Stimulated activated CD8-positive, alpha-beta memory T cell treated with anti-CD3 and anti-CD28 coated beads, Interleukin-2, amount 100 ng/mL, for 1 hour (primary cell): Measurements from ENCODE around the gene DNLZ.

Experiments used
- DNase-seq, 2 donors: peaks; one replicate each; pipeline ENCODE4 v3.0.0-alpha.2; 2020; ENCODE audit warnings: low read depth in 2 of 2

DNLZ gene

DNA sequence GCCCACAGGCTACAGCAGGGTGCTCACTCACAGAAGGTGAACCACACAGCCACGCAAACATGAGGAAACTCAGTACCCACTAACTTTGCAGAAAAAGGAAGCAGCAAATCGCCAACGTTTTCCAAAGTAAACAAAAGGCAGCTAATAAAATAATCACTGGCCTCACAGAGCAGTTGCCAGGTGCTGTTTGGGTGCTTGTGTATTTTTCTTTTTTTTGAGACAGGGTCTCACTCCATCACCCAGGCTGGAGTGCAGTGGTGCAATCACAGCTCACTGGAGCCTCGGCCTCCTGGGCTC lies 32.6 kb upstream of the DNLZ start:
- DNase-seq = no peak

DNA sequence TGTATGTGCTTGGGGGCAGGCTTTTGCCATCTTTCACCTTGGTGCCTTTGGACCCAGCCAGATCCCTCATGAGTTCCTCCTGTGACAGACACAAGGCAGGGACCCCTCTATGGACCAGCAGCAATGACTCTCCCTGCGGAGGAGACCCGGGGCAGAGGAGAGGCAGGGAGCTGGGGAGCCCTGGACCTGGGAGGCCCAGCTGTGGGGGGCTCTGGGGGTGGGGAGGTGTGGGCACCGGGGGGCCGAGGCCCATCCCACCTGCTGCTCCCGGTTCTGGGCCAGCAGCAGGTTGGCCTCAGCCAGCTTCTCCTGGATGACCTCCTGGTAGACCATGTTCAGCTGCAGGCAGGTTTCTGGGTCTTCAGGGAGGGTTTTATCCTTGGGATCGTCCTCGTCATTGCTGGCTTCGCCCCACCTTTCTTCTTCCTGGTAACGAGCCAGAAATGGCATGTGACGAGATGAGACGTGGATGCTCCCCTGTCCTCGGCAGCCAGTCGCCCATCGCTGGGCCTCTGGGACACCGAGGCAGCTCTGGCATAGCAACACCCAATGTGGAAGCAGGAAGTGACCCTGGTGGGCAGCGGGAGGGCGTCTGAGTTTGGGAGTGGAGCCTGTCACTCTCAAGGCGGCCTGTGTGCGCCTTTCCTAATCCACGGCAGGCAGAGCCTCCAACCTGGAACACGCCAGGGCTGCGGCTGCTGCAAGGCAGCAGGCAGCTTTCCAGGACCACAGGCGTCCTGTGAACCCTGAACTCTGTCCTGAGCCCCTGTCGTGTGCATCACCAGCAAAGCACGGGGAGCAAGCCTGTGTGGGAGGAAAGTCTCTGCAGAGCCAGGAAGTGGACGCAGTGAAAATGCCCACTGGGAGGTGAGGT lies 32.0 kb upstream of the DNLZ start:
- no peak for DNase-seq

DNA sequence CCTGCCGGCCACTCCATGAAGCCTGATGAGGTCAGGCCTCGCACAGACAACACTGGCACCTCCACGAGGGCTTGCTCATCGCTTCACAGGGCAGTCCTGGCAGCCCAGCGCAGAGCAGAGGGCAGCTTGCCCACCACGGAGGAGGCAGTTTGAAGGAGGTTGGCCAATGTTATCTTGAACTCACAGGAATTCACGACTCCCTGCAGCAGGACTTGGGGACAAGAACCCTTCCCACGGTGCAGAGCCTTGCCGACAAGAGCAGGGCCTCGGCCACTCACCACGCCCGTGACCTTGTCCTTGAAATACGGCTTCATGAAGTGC lies 31.4 kb upstream of the DNLZ start:
- no peak for DNase-seq

DNA sequence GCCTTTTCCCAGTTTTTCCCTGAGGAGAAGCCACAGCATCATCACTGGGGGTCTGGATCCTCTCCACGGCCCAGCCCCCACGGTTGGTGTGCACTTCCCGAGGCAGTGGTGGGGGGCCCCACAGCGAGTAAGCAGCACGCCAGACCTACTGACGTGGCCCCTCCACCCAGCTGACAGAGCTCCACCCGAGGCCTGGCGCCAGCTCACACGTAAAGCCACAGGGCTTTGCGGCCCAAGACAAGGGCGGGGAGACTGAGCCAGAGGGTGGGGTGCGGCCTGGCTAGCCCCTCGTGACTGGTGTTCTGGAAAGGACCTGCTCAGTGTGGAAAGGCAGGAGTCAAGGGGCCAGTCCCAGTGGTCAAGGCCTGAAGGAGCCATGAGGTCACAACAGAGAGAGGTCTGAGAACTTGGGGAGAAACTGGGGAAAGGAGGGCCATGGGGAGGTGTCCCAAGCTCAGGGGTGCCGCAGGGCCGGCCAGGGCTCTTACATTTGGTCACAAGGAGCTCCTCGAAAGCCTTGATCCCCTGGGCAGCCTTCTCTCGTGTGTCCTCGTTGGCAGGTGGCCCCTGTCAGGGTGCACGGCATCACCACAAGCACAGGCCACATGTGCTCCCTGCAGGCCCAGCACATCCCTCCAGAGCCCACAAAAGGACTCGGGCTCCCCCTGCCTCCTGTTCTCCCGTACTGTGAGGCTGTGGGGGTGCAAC lies 30.9 kb upstream of the DNLZ start:
- no peak for DNase-seq

DNA sequence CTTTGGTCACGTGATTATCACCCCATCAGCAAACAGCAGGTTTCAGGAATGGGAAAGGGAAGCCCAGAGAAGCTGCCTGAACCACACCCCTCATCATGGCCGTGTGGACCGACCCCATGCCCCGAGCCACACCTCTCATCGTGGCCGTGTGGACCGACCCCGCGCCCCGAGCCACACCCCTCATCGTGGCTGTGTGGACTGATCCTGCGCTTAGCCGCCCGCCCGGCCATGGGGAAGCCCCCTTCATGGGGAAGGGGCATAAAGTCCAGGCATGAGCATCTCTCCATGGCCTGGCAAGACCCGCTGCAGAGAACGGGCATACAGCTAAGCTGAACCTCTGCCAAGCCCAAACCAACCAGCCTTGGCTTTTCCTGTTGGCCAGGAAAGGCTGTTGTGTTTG lies 30.0 kb upstream of the DNLZ start:
- DNase-seq = no peak

DNA sequence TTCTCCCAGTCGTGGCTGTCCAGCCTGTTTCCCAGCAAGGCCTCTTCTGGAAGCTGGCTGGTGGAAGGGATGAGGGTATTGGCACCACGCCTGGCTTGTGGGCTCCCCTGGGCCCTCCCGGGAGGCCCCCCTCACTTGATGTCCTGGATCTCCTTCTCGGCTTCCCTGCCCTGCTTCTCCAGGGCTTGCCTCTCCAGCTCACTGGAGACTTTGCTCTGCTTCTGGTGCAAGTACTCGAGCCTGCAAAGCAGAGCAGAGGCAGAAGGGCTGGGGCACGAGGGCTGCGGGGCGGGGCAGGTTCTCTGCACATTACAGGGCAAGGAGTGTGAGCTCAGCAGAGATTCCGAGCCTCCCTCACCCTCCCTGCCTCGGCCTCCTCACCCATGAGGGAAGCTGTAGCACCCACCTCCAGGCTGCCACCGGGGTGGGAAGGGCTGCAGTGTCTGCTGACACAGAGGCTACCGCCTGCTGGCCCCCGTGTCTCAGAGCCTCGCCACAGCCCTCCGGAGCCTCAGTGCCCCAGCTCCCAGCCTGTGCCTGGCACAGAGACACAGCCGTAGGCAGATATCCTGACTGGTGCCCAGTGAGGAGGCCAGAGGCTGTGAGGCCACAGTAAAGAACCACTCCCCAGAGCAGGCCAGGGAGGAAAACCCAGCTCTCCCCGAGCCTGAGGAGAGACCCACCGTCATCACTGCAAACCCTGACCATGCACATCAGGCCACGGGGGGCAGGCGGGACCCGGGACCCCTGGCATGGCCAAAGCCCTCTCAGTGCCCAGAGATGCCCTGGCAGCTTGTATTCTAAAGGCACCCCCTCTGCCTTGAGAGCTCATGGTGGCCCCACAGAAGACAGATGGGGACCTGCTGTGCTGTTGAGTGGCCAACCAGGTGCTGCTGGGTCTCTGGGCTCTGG lies 29.2 kb upstream of the DNLZ start:
- DNase-seq = no peak

DNA sequence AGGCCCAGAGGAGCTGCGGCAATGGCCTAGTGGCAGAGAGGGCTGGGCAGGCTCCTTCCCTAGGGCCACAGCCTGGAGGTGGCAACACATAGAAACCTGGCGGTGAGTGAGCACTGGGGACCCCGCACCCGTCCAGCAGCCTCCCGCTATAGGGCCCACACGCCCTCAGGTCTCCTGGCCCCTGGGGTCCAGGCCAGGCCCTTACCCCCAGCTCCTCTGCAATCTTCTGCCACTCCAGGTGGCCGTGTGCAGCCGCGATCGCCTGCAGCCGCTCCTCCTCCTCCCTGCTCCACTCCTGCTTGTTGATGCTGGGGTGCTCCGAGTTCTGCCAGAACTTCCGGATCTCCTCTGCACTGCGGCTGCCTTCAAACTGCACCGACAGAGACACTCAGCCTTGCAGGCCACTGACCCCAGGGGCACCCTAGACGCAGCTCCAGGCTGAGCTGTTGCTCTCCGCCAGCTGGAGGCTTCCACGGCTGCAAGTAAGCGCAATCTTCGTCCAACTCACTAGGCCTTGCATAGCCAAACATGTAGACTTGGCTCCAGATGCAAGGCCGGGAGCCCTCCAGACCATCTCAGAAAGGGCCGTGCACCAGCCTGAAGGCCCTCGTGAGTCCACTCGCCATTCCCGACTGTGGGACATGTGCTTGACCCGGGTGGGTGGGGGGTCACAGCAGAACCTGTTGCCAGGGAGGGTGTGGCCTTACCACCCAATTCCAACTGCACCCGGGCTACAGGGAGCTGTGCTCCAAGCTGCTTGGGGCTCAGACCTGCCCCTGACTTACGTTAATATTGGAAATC lies 28.4 kb upstream of the DNLZ start:
- no peak for DNase-seq

DNA sequence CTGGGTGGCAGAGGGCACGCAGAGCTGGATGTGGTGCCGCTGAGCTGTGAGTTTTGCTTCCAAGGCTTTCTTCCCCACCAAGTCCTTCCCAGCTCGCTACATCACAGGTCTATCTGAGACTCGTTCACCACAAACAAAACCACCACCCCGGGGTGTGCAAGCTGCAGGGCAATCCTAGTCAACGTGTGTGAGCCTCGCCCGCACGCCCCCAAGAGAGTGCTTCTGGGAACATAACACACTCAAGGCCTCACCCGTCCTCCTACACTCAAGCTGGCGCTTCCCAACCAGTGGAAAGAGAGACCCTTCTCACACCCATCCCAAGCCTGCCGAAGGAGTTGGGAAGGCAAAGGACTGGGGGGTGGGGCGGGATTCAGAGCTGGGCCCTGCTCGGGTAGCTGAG lies 25.9 kb upstream of the DNLZ start:
- no peak for DNase-seq

DNA sequence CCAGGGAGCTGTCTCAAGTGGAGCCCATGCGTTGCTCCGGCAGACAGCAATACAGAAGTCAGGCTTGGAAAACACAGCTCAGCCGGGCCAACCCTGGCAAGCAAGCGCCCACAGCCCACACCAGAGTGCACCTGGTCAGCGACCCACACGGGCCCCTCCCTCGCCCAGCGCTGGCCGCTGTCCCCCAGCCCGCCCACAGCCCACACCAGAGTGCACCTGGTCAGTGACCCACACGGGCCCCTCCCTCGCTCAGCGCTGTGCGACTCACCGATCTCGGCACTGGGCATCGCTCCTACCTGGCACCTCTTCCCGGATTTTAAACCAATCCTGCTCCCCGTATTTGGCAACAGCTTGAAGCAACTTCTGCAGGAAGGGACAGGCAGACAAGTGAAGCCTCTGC lies 23.7 kb upstream of the DNLZ start:
- no peak for DNase-seq

DNA sequence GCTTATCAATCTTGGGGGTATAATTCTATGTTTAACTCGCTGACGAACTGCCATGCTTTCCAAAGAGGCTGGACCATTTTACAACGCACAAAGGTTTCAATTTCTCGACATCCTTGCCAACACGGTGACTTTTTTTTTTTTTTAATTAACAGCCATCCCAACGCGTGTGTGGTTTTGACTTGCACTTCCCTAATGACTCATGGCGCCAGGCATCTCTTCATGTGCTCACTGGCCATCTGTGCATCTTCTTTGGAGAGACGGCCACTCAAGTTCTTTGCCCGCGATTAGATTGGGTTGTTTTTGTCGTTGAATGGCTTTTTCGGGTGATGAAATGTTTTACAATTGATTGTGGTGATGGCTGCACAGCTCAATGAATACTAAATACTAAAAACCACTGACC lies 22.5 kb upstream of the DNLZ start:
- no peak for DNase-seq

DNA sequence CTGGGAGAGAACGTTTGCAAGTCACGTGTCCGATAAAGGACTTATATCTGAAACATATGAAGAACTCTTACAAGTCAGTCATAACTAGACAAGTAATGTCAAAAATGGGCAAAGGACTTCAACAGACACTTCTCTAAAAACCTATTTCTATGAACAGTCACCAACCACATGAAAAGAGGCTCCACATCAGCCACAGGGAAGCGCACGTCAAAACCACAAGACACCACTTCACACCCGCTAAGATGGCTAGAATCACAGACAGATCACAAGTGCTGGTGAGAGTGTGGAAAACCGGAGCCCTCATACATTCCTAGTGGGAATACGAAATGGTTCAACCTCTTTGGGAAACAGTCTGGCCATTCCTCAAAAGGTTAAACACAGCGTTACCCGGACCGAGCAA lies 21.5 kb upstream of the DNLZ start:
- no peak for DNase-seq

DNA sequence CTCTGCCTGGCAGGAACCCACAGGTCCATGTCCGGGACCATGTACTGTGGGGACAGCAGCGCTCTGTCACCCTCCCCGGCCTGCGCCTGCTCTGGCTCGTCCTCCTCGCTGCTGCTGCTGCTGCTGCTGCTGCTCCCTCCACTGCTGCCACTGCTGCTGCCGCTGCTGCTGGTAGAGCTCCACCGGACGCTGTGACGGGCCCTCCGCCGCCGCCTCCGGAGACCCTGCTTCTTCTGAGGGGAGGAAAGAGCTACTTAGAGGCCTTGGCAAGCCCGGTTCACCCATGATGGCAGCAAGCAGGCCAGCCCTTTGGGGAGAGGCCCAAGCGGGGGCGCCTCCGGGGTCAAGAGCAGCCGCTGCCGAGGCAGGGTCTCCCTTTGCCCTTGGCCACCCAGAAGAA lies 19.9 kb upstream of the DNLZ start:
- DNase-seq = no peak

DNA sequence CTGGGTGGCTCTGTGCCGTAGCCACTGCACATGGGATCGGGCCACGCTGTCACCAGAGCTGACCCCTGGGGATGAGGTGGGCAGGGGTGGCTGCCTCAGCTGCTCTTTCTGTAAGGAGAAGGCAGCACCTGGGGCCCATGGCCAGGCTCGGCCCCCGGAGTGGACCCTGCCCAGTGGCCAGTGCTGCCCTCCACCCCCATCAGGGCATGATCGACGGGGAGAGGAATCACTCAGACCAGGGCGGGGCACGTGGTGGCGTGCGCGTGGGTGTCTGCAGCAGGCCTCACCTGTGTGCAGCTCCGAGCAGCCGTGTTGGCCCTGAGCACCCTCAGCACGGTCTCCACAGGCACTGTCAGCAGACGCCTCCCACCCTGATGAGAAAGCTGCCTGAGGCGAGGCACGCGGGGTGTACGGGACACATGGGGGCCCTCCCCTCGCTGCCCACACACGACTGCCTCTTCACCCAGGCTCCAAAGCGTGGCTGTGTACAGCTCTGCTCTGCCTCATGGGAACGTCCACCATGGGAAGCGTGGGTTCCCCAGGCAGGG lies 18.5 kb upstream of the DNLZ start:
- DNase-seq = no peak

DNA sequence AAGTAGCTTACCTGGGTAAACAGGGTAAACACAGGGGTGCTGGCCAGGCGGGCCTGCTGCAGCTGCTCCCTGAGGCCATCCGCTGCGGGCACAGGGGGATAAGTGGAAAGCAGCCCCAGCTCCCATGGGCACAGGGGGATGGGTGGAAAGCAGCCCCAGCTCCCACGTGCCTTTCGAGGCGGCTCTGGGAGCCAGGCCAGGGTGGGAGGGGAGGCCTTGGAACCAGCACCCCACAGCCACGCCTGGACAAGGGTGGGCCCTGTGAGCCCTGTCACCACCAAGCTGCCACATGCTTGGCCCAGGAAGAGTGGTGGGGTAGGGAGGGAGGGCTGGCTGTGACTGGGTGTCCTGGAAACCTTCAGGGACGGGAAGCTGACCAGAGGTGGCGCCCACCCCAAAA lies 17.8 kb upstream of the DNLZ start:
- no peak for DNase-seq

DNA sequence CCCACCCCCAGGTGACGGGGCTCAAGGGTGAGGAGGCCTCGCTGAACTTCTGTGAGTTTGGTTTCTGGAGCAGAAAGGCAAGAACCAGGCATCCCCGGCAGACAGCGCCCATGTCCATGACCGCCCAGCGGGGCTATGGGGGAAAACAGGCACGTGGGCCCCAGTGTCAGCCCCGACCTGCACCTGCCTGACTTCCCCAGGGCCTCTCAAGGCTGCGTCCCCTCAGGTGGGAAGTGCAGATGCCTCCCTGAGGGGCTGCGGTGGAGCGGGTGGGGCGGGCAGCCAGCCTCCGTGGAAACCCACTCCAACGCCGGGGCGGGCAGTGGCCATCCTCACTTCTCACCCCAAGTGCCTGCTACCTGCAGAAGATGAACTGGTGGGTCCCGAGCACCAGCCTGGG lies 16.8 kb upstream of the DNLZ start:
- DNase-seq = no peak

DNA sequence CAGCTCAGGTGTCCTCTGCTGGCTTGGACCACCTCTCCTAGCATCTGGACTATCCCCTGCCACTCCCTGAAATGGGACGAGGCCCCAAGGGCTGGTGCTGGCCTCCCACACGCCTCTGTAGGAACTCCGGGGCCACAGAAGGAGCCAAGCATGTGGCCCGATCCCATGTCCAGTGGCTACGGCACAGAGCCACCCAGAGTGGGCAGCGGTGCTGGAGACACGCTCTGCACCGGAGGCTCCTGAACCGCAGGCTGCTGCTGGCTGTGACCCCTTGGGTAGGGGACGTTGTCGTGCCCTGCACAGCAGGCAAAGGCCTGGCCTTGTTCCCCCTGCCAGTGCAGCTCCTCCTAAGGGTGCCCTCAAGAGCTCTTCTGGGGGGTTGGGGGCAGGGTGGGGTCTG lies 16.3 kb upstream of the DNLZ start:
- DNase-seq = no peak

DNA sequence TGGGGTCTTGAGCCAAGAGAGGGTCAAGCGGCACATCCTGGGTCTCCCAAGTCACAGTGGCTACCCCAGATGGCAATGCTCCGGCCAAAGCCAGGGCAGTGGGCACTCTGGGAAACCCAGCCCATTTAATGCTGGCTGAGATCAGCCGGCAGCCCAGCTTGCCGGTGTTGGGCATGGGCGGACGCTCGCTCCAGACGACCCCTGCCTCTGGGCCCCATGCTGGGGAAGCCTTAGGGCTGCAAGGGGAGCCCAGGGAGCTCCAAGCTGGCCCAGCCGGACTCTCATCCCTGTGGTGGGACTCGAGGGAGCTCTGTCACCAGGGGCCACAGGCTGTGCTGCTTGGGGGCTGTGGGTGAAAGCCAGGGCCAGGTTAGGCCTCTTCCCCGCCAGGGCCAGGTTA lies 15.9 kb upstream of the DNLZ start:
- DNase-seq = no peak

DNA sequence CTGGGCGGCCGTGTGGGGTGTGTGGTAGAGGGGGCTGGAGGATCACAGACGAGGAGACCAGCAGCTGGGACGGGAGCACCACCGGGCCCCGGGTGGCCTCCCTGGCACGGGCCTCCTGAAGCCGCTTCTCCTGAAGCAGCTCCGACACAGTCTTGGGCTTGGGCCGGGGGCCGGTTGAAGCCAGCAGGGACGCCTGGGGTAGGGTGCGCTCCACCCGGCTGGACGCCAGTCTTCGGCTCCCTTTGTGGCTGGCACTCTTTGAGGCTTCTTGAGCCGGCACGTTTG lies 15.4 kb upstream of the DNLZ start:
- no peak for DNase-seq

DNA sequence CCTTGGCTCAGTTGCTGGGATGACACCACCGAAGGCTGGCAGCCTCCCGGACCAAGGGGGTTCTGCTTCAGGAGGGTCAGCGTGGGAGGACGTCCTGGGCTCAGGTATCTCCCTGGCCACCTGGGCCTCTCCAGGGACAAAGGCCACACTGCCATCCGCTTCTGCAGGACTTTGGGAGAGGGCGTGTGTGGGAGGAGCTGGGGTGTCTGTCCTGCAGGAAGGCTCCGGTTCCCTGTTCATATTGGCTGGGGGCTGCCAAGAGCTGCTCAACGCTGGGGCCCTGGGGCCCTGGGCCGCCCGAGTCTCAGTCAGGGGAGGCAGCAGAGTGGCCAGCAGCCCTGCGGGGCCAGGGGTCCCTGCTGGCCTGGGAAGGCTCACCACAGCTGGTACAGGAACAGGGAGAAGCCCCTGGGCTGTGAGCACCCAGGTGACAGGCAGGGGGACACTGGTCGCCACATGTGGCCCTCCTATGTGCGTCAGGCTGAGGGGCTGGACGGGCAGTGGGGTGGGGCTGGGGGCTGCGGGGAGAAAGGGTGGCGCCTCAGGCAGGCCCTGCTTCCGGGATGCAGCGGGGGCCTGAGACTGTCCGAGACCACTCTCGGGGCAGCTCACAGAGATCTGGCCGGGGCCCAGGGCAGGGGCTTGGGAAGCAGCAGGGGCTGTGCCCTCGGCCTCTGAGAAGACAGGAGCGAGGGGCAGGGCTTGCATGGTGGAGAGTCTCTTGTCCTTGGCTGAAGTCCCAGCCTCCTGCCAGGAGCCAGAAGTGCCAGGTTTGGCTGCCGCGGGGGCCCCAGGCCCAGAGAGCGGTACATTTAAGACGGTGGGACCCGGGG lies 14.8 kb upstream of the DNLZ start:
- no peak for DNase-seq

DNA sequence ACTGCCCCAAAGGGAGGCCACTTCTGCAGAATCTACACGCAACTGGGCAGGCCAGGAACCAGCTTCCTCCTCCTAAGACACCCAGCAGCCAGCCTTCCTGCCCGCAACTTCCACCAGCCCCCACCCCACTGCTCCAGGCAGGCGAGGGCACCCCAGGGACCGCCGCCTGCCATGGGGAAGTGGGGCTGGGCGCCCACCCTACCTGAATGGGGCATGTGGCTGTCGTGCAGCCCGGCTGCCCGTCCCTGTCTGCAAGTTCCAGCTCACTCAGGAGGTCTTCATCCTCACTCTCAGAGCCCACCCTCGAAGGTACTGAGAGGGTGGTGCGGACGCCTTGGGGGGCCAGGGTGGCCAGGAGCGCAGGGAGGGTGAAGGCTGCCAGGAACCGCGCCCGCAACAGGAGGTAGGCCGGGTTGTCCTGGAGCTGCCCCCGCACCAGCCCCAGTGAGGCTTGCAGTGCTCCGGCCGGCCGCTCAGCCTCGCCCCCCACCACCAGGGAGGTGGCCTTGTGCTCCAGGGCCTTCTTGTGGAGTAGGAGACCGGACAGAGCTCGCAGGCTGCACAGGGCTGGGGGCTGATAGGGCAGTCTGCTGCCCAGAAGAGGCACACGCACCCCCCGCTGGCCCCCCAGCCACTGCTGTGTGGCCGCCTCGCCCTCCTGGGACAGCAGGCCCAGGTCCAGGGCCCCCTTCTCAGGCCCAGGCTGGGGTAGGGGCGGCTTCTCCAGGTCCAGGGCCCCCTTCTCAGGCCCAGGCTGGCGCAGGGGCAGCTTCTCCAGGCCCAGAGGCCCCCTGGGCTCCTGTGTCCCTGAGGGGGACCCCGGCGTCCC lies 14.0 kb upstream of the DNLZ start:
- no peak for DNase-seq
